WTC11 (cell line): ENCODE data around the gene KXD1. TPM values are rescaled to one million over a fixed set of nuclear protein-coding genes. Genes with fewer than 3 reads are reported as not detected.

Experiments used
- ATAC-seq: fragments of 200-7000 bp; cut with Tn5 transposase; 2 replicates; pipeline ENCODE4 v1.10.0; 2021; ENCODE audit warnings: mild to moderate bottlenecking, moderate library complexity
- CTCF ChIA-PET: fragments of 300-600 bp; sonication (Branson Sonifier 250); formaldehyde crosslinking; loops from one replicate; lab custom pipeline; 2021; ENCODE audit warnings: antibody characterized with exemption; lab: Charles Lee
- POLR2A ChIA-PET: fragments of 350-600 bp; sonication (Branson Sonifier 250); formaldehyde crosslinking; loops from one replicate; lab custom pipeline; 2021; ENCODE audit warnings: antibody characterized with exemption; lab: Charles Lee
- DNase-seq: peaks from one replicate; pipeline ENCODE4 v3.0.0; 2021; ENCODE audit warnings: low spot score
- H3K27ac Mint-ChIP-seq: 2 replicates; pipeline ENCODE4 v1.8.0; 2021; ENCODE audit warnings: mixed read lengths
- H3K27me3 Mint-ChIP-seq: 2 replicates; pipeline ENCODE4 v1.8.0; 2021; ENCODE audit warnings: low read depth, mild to moderate bottlenecking, moderate library complexity, mixed read lengths
- H3K36me3 Mint-ChIP-seq: 2 replicates; pipeline ENCODE4 v1.8.0; 2021; ENCODE audit warnings: mixed read lengths
- H3K4me1 Mint-ChIP-seq: 2 replicates; pipeline ENCODE4 v1.8.0; 2022; ENCODE audit warnings: mixed read lengths
- H3K4me3 Mint-ChIP-seq: 2 replicates; pipeline ENCODE4 v1.8.0; 2021; ENCODE audit warnings: mild to moderate bottlenecking, moderate library complexity, mixed read lengths
- H3K9me3 Mint-ChIP-seq: 2 replicates; pipeline ENCODE4 v1.8.0; 2021; ENCODE audit warnings: mixed read lengths
- CREM ChIP-seq: sonication (generic); formaldehyde crosslinking; IDR thresholded peaks from 2 replicates; pipeline ENCODE4 v1.8.1; 2022; ENCODE audit warnings: mild to moderate bottlenecking, missing genetic modification reagents, moderate library complexity
- ELF4 ChIP-seq: sonication (generic); formaldehyde crosslinking; IDR thresholded peaks from 2 replicates; pipeline ENCODE4 v1.8.1; 2022; ENCODE audit warnings: low read depth, mild to moderate bottlenecking, moderate library complexity, missing genetic modification reagents
- NR1H2 ChIP-seq: sonication (generic); formaldehyde crosslinking; IDR thresholded peaks from 2 replicates; pipeline ENCODE4 v1.9.0; 2021; ENCODE audit warnings: mild to moderate bottlenecking, moderate library complexity, missing genetic modification reagents
- NR3C1 ChIP-seq: sonication (generic); formaldehyde crosslinking; conservative IDR thresholded peaks from 2 replicates; pipeline ENCODE4 v1.8.1; 2023; ENCODE audit warnings: low read depth, mild to moderate bottlenecking, missing genetic modification reagents
- PRRX2 ChIP-seq: fragments of 250-450 bp; sonication (Bioruptor Pico); IDR thresholded peaks from 2 replicates; pipeline ENCODE4 v1.8.0; 2021; ENCODE audit warnings: mild to moderate bottlenecking
- ZNF317 ChIP-seq: sonication (generic); formaldehyde crosslinking; IDR thresholded peaks from 2 replicates; pipeline ENCODE4 v1.8.1; 2023; ENCODE audit warnings: low read depth, mild to moderate bottlenecking, moderate library complexity, missing genetic modification reagents, borderline replicate concordance
- ZNF416 ChIP-seq: fragments of 250-450 bp; sonication (Bioruptor Pico); IDR thresholded peaks from 2 replicates; pipeline ENCODE4 v1.9.0; 2021; ENCODE audit warnings: mild to moderate bottlenecking, inconsistent platforms
- total RNA-seq: library from RNA; stranded (reverse); gene quantifications from 3 replicates; pipeline ENCODE4 v1.2.3, GENCODE V29; 2021
- TF ChIP-seq, protein P1 (sequence below): fragments of 200-600 bp; IDR thresholded peaks from 2 replicates; pipeline ENCODE4 v1.8.0; 2022; ENCODE audit warnings: antibody characterized with exemption
- TF ChIP-seq, protein P2 (sequence below): fragments of 250-450 bp; sonication (Bioruptor Pico); conservative IDR thresholded peaks from 2 replicates; pipeline ENCODE4 v1.9.0; 2021; ENCODE audit warnings: mild to moderate bottlenecking
- TF ChIP-seq, protein P3 (sequence below): sonication (generic); formaldehyde crosslinking; IDR thresholded peaks from 2 replicates; pipeline ENCODE4 v1.8.1; 2022; ENCODE audit warnings: mild to moderate bottlenecking, missing genetic modification reagents, moderate library complexity, borderline replicate concordance
- TF ChIP-seq, protein P4 (sequence below): sonication (generic); formaldehyde crosslinking; IDR thresholded peaks from 2 replicates; pipeline ENCODE4 v1.8.1; 2023; ENCODE audit warnings: mild to moderate bottlenecking, missing genetic modification reagents
- TF ChIP-seq, protein P5 (sequence below): fragments of 250-450 bp; sonication (Bioruptor Pico); IDR thresholded peaks from 2 replicates; pipeline ENCODE4 v1.9.0; 2021; ENCODE audit warnings: mild to moderate bottlenecking
- TF ChIP-seq, protein P6 (sequence below): fragments of 250-450 bp; sonication (Bioruptor Pico); IDR thresholded peaks from 2 replicates; pipeline ENCODE4 v1.8.0; 2021; ENCODE audit warnings: mild to moderate bottlenecking

Gene KXD1
- total RNA-seq, 1 experiment from 2014 or later = 136 TPM

DNA sequence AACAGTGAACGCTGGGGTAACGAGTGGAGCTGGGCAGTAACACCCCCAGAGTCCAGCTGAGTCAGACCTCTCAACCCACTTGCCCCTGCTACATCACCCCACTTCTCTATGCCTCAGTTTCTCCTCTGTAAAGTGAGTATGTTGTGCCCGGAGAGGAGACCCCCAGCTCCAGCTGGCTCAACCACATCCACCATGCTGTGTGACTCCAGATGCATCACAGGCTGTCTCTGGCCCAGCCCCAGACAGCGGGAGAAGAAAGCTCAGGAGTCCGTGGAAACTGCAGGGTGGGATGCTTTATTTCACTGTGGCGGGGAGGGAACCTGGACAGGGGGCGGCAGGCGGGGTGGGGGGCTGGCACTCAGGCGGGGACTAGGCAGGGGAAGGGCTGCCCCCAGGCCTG lies 26.2 kb upstream of the KXD1 start:
- no peak overlapping the region for H3K4me3 Mint-ChIP-seq
- no peak overlapping the region for H3K27ac Mint-ChIP-seq
- TF ChIP-seq, protein P1, sequence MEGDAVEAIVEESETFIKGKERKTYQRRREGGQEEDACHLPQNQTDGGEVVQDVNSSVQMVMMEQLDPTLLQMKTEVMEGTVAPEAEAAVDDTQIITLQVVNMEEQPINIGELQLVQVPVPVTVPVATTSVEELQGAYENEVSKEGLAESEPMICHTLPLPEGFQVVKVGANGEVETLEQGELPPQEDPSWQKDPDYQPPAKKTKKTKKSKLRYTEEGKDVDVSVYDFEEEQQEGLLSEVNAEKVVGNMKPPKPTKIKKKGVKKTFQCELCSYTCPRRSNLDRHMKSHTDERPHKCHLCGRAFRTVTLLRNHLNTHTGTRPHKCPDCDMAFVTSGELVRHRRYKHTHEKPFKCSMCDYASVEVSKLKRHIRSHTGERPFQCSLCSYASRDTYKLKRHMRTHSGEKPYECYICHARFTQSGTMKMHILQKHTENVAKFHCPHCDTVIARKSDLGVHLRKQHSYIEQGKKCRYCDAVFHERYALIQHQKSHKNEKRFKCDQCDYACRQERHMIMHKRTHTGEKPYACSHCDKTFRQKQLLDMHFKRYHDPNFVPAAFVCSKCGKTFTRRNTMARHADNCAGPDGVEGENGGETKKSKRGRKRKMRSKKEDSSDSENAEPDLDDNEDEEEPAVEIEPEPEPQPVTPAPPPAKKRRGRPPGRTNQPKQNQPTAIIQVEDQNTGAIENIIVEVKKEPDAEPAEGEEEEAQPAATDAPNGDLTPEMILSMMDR = no peak
- TF ChIP-seq, protein P2, sequence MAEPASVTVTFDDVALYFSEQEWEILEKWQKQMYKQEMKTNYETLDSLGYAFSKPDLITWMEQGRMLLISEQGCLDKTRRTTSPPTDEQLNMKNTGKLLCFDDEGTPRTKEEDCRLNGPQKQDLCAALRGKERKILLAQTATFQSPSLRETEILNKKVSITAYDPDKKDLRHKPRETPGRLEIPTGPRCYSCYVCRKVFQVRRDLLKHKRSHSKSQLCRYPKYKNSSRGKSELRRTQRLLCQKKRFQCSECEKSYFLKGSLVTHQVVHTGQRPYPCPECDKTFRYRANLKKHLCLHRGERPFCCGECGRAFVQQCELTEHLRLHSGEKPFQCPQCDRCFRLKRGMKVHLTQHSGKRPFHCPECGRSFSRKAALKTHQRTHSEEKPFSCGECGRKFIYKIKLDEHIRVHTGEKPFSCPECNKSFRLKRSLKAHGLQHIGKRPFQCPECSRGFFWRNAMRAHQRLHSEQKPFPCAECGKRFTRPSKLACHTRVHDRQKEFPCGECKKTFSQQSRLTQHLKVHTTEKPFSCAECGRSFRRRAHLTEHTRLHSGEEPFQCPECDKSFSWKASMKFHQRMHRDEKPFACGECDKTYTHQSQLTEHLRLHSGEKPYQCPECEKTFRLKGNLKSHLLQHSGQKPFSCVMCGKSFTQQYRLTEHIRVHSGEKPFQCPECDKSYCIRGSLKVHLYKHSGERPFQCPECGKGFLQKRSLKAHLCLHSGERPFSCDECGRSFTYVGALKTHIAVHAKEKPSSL = no peak
- TF ChIP-seq, protein P3, sequence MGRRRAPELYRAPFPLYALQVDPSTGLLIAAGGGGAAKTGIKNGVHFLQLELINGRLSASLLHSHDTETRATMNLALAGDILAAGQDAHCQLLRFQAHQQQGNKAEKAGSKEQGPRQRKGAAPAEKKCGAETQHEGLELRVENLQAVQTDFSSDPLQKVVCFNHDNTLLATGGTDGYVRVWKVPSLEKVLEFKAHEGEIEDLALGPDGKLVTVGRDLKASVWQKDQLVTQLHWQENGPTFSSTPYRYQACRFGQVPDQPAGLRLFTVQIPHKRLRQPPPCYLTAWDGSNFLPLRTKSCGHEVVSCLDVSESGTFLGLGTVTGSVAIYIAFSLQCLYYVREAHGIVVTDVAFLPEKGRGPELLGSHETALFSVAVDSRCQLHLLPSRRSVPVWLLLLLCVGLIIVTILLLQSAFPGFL (CRISPR knock-in tag) = no peak
- TF ChIP-seq ELF4 (CRISPR knock-in tag) = no peak
- TF ChIP-seq CREM = no peak
- TF ChIP-seq PRRX2 (CRISPR knock-in tag) = no peak
- TF ChIP-seq, protein P4, sequence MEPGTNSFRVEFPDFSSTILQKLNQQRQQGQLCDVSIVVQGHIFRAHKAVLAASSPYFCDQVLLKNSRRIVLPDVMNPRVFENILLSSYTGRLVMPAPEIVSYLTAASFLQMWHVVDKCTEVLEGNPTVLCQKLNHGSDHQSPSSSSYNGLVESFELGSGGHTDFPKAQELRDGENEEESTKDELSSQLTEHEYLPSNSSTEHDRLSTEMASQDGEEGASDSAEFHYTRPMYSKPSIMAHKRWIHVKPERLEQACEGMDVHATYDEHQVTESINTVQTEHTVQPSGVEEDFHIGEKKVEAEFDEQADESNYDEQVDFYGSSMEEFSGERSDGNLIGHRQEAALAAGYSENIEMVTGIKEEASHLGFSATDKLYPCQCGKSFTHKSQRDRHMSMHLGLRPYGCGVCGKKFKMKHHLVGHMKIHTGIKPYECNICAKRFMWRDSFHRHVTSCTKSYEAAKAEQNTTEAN (CRISPR knock-in tag) = no peak
- TF ChIP-seq, protein P5, sequence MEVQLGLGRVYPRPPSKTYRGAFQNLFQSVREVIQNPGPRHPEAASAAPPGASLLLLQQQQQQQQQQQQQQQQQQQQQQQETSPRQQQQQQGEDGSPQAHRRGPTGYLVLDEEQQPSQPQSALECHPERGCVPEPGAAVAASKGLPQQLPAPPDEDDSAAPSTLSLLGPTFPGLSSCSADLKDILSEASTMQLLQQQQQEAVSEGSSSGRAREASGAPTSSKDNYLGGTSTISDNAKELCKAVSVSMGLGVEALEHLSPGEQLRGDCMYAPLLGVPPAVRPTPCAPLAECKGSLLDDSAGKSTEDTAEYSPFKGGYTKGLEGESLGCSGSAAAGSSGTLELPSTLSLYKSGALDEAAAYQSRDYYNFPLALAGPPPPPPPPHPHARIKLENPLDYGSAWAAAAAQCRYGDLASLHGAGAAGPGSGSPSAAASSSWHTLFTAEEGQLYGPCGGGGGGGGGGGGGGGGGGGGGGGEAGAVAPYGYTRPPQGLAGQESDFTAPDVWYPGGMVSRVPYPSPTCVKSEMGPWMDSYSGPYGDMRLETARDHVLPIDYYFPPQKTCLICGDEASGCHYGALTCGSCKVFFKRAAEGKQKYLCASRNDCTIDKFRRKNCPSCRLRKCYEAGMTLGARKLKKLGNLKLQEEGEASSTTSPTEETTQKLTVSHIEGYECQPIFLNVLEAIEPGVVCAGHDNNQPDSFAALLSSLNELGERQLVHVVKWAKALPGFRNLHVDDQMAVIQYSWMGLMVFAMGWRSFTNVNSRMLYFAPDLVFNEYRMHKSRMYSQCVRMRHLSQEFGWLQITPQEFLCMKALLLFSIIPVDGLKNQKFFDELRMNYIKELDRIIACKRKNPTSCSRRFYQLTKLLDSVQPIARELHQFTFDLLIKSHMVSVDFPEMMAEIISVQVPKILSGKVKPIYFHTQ (CRISPR knock-in tag) = no peak
- no peaks in the 10 kb centered on the region for H3K27me3 Mint-ChIP-seq
- DNase-seq (no peak), ATAC-seq (no peak)
- H3K36me3 Mint-ChIP-seq = peaks cover 30% of the 10 kb centered on the region
- ChIA-PET POLR2A (no interaction called here), CTCF (interaction anchor here (1.9 to 2.8 kb wide), 2 partner anchors 11 to 62 kb away, joined by 6 to 7 read pairs; no protein-coding TSS in a partner anchor)
- no peaks in the 10 kb centered on the region for H3K4me1 Mint-ChIP-seq
- H3K9me3 Mint-ChIP-seq = no peaks in the 10 kb centered on the region

DNA sequence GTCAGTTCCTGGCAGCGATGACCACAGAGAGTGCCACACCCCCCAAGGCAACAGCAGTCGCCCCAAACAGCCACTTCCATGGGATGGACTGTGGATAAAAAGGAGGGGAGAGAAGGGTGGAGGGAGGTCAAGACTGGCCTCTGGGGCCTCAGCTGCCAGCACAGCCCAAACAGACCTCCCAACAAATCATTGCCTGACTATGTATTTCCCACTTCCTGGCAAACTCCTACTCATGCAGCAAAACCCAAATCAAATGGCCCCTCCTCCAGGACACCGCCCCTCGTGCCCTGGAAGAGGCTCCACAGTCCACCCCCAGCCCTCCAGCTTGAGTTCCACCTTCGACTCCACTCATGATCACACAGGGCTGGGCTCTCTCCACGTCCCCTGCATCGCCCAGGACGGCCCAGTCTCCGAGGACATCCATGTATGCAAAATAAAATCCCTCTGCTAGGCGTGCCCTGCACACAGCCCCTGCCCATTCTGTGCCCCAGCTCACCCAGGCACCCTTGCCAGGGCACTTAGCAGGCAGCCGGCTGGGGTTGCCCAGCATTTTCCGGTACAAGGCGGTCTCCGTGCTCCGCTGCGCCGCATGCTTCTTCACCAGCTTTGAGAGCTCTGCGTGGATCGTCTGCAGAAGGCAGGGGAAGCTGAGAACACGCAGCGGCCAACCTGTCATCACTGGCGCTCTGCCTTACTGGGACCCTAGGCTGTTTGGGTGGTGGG lies 25.3 kb upstream of the KXD1 start:
- Mint-ChIP-seq H3K36me3 (peaks cover 37% of the 10 kb centered on the region), H3K27me3 (no peaks in the 10 kb centered on the region), H3K9me3 (no peaks in the 10 kb centered on the region), H3K4me3 (no peak overlapping the region), H3K27ac (no peak overlapping the region), H3K4me1 (no peaks in the 10 kb centered on the region)
- ChIA-PET CTCF (interaction anchor here (0.6 to 2.6 kb wide), 2 partner anchors 22 to 63 kb away, joined by 3 to 11 read pairs; no protein-coding TSS in a partner anchor), POLR2A (no interaction called here)
- DNase-seq = no peak
- TF ChIP-seq ZNF416 (CRISPR knock-in tag) (no peak), NR3C1 (CRISPR knock-in tag) (no peak), ZNF317 (CRISPR knock-in tag) (no peak), NR1H2 (no peak)
- TF ChIP-seq, protein P6, sequence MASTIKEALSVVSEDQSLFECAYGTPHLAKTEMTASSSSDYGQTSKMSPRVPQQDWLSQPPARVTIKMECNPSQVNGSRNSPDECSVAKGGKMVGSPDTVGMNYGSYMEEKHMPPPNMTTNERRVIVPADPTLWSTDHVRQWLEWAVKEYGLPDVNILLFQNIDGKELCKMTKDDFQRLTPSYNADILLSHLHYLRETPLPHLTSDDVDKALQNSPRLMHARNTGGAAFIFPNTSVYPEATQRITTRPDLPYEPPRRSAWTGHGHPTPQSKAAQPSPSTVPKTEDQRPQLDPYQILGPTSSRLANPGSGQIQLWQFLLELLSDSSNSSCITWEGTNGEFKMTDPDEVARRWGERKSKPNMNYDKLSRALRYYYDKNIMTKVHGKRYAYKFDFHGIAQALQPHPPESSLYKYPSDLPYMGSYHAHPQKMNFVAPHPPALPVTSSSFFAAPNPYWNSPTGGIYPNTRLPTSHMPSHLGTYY (CRISPR knock-in tag) = no peak
- no peak for ATAC-seq
